HG03103 (cell line): Measurements from ENCODE around the gene CRACR2A.

Experiments
- ATAC-seq: cut with Tn5 transposase; IDR thresholded peaks from one replicate; pipeline ENCODE4 v1.9.1; 2021; ENCODE audit warnings: low read depth; ENCODE audit not compliant: unreplicated experiment

Gene CRACR2A

GRCh38 chr12:3658327-3659163 lies 94.4 kb downstream of the CRACR2A start:
- no peak for ATAC-seq

DNA sequence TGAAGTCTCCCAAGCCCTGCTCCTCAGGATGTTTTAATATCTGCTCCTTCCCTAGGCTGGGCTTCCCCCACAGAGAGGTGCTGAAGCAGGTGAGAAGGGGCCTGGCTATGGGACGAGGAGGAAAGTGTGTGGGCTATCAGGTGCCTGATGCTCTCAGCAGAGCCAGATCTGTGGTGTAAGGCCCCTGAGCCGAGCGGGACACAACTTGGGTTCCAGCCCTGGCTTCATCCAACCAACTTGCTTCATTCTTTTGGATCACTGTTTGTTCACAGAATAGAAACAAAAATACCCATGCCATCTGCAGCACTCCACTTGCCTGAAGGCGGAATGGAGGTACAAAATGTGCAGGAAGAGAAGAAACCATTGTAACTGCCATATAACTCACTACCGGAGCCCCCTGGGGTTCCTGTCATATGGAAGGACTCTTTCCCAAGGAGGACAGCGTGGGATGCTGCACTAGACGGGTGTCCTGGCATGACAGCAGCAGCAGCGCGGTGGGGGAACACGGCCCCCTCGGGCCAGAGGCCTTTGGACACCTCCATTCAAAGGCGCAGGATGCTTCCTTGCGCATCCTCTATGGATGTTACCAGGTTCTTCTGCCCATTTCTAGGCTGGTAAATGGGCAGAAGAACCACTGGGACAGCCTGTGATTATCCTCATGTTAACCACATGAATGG lies 95.8 kb downstream of the CRACR2A start:
- no peak for ATAC-seq

DNA sequence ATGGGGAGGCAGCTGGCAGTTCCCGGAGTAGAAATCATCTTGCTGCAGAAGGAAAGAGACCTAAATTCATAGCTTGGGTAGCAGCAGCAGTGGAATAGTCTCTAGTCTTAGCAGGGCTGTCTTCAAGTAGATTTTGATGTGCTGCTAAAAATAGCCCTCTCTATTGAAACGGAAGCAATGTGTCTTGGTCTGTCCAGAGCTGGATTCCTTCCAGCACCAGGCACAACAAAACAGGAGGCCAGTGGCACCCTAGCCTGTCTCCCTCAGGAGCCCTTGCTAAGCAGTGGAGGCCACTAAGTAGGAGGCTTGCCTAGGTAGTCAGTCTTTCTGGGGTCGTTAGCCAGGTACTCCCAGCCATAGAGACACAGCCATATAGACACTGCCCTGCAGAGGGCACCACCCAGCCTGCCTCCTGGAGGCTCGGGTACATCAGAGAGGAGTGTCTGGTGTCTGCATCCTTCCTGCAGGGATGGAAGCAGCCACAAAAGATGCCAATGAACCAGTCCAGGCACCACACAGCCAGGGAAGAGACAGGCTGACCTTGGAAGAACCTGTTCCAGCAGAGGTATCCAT lies 97.5 kb downstream of the CRACR2A start:
- no peak for ATAC-seq

- ATAC-seq: no peak
Observed at GRCh38 chr12:3651585-3652424, 101.1 kb downstream of the CRACR2A start.

- ATAC-seq: no peak
Observed at GRCh38 chr12:3647504-3647903, 105.4 kb downstream of the CRACR2A start.

DNA sequence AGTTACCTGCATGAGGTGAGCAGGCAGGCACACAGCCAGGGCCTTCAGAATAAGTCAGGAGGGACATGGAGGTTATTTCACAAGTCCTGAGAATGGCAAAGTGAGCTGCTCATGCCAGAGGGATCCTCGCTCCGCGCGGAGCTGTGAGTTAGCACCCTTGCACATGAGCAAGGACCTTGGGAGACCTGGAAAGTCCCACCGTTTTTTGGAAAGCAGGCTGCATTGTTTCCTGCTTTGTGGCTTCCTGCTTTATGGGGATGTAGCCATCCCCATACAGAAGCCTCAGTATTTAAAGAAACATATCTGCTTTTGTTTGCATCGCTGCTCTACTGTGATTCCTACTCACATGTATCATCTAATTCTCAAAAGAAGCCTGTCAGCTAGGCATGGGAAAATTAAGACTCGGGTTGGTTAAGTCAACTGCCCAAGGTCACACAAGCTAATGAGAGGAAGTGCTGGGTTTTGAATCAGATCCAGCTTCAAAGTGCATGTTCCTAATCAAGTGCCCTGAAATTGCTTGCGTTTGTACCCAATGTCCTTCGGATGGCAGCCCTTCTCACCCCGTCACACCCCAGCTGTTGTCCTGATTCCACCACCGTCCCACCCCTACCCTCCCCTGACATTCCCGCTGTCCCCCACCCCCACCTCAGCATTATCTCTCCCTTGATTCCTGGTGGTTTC lies 106.2 kb downstream of the CRACR2A start:
- no peak for ATAC-seq

DNA sequence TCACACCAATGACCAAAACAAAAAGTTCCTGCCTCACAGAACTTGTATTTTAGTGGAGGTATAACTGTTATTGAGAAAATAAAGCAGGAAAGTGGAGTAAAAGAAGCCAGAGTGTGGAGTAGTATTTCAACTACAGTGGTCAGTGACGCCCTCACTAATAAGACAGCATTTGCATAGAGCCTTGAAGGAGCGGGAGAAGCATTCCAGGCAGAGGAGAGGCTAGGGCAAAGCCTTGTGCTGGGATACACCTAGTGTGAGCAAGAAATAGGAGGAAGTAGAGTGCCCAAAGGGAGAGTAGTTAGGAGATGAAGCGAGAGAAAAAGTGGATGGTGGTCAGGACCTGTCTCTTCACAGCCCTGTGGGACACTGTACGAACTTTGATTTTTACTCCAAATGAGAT lies 107.8 kb downstream of the CRACR2A start:
- ATAC-seq: no peak

DNA sequence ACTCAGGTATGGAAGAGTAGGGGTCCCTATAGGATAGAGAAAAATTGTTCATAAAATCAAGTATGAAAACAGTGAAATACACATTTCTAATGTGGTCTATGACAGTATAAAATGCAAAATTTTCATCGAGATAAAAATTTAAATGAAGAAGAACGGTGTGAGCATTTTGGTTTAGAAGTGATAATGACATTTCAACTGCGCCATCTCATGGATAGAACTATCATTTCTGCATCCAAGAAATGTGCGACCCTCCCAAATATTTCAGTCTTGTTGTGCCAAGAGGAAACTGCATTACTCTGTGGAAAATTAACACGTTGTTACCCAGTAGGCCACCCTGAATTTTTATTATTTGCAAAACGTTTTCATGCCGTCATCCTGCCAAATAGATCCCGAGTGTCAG lies 108.8 kb downstream of the CRACR2A start:
- ATAC-seq: no peak

- no peak for ATAC-seq
Observed at GRCh38 chr12:3641428-3642018, 111.4 kb downstream of the CRACR2A start.

GRCh38 chr12:3636328-3636727 lies 116.6 kb downstream of the CRACR2A start:
- ATAC-seq: no peak

GRCh38 chr12:3634348-3634747 lies 118.6 kb downstream of the CRACR2A start:
- no peak for ATAC-seq

DNA sequence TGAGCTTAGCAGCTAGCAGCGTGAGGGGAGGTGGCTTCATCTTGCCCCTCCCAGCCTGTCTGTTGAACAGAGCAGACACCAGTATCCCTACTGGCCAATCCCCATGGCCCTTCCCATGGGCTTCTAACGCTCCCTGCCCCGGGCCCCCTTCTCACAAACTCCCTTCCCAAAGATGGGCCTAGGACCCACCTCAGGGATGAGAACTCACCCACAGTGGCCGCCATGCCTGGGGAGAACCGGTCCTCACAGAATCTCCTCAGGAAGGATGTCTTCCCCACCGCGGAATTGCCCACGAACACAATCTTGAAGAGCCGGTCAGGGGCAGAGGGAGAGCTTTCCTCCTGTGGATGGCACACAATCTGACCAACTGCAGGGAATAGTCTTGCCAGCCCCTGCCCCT lies 119.5 kb downstream of the CRACR2A start:
- ATAC-seq: no peak

GRCh38 chr12:3632754-3633153 lies 120.2 kb downstream of the CRACR2A start:
- ATAC-seq: no peak

DNA sequence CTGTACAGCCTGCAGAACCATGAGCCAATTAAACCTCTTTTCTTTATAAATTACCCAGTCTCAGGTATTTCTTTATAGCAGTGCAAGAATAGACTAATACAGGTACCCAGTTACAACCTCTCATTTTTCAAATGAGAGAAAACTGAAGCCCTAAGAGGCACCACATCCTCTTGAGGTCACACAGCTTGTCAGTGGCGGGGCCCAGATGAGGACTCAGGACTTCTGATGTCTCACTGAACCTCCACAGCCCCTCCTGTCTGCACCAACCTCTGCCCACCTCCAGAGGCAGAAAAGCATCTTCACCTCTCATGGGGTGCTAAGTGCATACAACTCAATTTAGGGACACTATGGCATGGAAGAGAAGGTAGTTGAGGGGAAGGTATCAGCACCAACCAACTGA lies 120.7 kb downstream of the CRACR2A start:
- ATAC-seq: no peak

DNA sequence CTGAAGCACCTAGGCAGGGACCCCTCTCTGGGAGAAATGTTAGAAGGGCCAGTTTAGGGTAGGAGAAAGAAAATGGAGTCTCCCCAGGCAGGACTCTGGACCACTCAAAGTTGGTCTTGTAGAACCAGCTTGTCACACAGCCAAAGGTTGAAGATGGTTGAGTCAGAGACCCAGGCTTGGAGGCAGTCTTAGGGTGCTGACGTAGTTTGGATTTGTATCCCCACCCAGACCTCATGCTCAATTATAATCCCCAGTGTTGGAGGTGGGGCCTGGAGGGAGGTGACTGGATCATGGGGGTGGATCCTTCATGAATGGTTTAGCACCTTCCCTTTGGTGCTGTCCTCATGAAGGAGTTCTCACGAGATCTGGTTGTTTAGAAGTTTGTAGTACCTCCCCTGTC lies 121.2 kb downstream of the CRACR2A start:
- ATAC-seq: no peak

DNA sequence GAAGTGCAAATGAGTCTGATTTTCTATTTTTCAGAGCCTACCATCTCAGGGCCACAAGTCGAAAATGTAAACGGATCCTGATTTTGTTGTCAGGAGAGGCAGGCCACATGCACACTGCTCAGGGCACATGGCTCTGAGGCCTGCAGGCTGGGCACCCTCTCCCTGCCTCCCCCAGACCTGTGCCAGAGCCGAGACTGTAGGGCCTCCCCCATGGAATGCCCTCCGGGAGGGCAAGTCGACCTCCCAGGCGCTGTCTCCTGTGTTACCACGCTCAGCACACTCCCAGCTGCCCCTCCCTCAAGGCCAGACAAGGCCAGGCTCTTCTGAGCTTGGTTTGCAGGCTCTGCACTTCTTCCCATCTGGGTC lies 121.7 kb downstream of the CRACR2A start:
- ATAC-seq: no peak

- no peak for ATAC-seq
Observed at GRCh38 chr12:3630621-3631271, 122.2 kb downstream of the CRACR2A start.

DNA sequence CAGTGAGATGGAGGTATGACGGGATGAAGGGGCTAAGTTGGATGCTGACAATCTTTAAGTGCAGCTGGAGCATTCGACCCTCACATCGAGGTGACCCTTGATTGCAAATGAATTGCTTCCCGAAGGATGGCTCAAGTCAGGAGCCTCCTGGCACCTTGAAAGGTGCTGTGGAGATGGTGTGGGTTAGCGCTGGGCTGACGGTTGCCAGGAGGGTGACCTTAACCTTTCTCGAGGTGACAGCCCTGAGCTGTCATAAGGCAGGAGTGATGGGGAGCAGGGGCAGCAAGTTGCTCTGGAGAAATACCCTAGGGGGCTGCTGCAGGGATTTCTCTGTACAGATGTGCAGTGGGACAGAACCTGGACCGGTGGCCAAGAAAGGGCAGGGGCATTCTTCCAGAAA lies 122.8 kb downstream of the CRACR2A start:
- ATAC-seq: no peak

DNA sequence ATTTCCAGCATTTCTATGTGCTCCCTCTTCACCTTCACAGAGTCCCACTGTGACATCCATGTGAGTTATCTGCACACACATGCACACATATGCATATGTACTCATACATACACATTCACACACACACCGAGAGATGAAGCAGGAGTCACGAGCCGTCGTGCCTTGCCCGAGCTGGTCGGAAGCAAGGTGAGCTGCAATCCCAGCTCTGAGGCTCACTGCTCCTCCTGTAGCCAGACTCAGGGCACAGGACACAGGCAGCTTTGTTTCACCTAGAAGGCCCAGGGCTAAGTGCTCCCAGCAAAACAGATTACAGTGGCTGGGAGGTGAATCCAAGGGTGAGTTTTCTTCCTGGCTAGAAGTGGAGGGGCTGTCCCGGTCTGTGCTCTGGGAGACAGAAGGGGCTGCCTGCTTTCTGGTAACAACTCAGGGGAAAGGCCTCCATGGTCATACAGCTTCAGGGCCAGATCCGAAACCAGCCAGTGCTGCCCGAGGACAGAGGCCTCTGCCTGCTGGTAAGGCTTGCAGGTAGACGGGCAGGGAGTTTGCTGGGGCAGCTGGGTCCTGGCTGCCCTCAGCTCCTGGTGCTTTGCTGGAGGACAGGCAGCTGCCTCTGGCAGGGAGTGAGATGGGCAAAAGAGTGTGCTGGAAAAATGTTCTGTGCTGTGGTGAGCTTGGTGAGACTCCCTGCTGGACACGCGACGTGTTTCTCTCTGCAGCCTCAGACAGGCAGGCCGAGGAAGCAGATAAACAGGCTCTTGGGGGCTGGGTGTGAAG lies 123.7 kb downstream of the CRACR2A start:
- ATAC-seq: no peak
